Measurements from ENCODE around the gene SEC24D.
A peak's percentile ranks its signal among the peaks of the same experiment; 100 is the strongest.

The SEC24D gene

GRCh38 chr4:118872181-118872580 is 36.3 kb upstream of the SEC24D start:
- no peak for TF ChIP-seq CTCF (IDR thresholded peaks at IDR 0.05; ENCODE audit: extremely low read depth, missing control alignments)
- DNase-seq (ENCODE audit: low spot score) = no peak

DNA sequence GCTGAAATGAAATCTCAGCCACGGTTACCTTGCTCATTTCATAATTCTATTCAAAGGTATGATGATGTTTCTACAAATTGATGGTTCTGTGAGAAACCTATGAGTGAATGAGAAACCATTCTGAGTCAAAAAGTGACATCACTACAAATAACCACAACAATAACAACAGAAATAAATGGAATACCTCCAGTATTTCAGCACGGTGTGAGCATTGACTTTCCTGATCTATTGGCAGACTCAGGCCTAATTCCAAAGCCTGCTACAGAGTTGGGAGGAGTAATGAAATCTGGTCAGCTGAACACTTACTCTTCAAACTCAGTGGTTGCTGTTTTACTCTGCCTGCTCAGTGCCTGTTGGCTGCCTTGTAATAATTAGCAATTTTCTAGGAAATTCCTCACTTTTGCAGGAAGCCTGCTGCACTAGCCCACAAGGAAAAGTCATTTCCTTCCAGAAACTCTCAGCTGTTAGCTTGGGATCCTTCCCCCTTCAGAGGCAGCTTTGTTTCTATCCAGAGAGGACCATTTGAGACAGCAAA is 33.9 kb upstream of the SEC24D start:
- TF ChIP-seq CTCF (IDR thresholded peaks at IDR 0.05; ENCODE audit: extremely low read depth, missing control alignments) = no peak

DNA sequence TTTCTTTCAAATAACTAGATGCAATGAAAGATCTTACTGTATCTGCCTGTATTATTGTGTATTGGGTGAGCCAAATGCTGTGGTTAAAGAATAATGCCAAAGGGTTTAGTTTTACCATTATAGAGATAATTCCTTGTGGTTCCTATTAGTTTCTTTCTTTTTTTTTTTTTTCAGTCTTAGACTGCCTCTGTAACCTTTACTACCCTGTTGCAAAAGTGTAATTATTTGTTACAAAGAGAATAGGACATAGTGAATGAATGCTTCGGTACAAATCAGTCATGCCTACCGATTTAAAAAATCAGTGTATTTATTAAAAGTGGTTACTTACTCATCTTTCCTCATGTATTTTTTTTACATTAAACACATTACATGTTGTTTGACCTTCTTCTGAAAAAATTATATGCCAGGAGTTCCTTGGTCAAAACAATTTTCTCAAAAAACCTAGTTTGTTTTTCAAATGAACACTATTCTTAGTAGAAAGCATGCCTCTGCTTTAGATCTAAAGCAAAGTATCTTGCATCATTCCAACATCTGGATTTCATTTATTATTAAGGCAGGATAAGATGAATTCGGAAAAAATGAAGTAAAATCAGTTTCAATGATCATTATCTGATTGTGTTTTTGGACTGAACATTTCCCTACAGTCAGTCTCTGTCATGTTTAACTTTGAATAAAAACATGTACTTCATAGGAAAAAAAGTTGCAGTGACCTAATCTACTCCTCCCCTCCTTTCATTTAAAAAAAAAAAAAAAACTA is 31.6 kb upstream of the SEC24D start:
- DNase-seq (ENCODE audit: low spot score) = no peak
- TF ChIP-seq CTCF (IDR thresholded peaks at IDR 0.05; ENCODE audit: extremely low read depth, missing control alignments) = no peak

More for the DNA sequence above, 33.9 kb upstream of the SEC24D start:
- DNase-seq (ENCODE audit: low spot score) = no peak

GRCh38 chr4:118866442-118866841 is 30.5 kb upstream of the SEC24D start:
- no peak for TF ChIP-seq CTCF (IDR thresholded peaks at IDR 0.05; ENCODE audit: extremely low read depth, missing control alignments)
- no peak for DNase-seq (ENCODE audit: low spot score)

- TF ChIP-seq CTCF (IDR thresholded peaks at IDR 0.05; ENCODE audit: extremely low read depth, missing control alignments) = peak; percentile 43
- DNase-seq (ENCODE audit: low spot score) = peak; percentile 49
Observed at GRCh38 chr4:118865091-118865708, 29.3 kb upstream of the SEC24D start.

- no peak for TF ChIP-seq CTCF (IDR thresholded peaks at IDR 0.05; ENCODE audit: extremely low read depth, missing control alignments)
- DNase-seq (ENCODE audit: low spot score) = no peak
Observed at GRCh38 chr4:118858779-118859178, 22.9 kb upstream of the SEC24D start.

DNA sequence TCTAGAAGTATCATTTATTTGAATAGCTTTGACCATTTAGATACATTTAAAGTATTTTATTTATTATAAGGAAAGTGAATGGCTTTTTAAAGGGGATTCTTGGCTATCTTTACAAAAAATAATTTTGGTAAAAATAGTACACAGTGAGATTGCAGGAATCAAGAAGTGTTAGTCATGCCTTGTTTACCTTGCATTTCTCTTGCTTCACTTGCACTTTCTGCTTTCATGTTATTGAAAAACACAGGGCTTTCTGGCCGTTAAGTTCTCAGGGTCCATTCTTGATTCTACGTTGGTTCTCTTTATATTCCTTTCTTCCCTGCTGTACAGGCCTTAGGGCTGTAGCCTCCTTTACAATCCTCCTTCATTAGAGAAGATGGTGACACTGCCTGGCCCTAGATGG is 21.8 kb upstream of the SEC24D start:
- no peak for TF ChIP-seq CTCF (IDR thresholded peaks at IDR 0.05; ENCODE audit: extremely low read depth, missing control alignments)
- DNase-seq (ENCODE audit: low spot score) = no peak
